ENCODE data around the gene HDAC6. TPM values are rescaled to one million over a fixed set of nuclear protein-coding genes. Genes with fewer than 3 reads are reported as not detected.

HDAC6 gene
- 20.1 TPM for polyA plus RNA-seq

DNA sequence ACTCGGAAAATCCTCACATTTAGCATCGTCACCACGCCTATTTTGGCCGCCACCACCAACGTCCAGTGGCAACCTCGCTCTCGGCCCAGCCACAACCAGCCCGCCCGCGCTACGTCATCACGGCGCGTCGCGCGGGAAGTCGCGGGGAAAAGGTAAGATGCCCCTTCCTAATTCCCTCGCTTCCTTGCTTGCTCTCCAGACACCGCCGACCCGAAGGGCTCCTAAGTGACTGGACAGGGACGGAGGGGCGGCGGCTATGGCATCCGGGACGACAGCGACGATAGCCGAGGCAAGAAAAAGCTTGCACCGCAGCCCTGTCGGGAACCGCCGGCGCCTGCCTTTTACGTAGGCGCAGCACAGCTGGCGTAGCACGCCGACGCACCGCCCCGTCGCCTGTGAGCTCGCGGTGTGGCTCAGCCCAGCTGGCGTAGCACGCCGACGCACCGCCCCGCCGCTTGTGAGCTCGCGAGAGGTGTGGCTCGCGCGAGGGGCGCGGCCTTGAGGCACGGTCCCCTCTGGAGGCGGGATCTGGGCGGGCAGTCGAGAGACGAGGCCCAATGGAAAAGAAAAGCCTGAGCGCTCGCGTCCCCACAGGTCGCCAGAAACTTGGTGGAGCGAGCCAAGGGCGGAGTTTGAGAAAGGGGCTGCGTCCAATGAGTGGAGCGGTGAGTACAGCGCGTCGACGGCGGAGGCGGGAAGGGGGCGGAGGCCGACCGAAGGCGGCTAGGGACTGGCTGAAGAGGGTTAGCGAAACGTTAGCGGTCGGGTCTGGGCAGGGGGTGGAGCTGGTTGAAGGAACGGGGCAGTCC lies at the start of gene HDAC6:
Gene HDAC6, plus strand, starts transcription at position 788 of the 809 bp plus-strand sequence. CDS start 626 bp downstream, outside the sequence.
- peaks cover 4 to 10% (median 8%) of the 10 kb centered on the region in 3 donors for H3K4me1 Mint-ChIP-seq
- H3K27me3 Mint-ChIP-seq, result peaks cover 1% of the 10 kb centered on the region

DNA sequence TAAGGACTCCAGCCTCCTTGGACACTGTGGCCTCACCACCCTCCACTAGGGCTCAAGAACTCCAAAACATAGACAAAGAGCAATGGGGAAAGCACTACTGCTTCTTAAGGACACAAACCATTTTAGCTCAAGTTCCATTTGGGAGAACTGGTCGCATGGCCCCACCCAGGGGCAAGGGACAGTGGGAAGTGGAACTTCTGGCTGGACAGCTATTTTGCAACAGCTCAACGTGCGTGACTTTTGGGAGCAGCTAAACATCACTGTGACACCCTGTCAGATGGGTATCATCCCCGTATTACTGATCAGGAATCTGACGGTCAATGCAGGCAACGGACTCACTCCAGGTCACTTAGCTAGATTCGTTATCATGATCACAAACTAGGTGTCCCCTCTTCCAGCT lies 49.4 kb upstream of the HDAC6 start:
- Mint-ChIP-seq H3K4me1 (no peaks in the 10 kb centered on the region), H3K36me3 (peaks cover 2% of the 10 kb centered on the region), H3K4me3 (no peak overlapping the region), H3K9me3 (no peaks in the 10 kb centered on the region), H3K27ac (peak overlapping the region in 1 of 3 donors; percentile 28), H3K27me3 (peaks cover 3% of the 10 kb centered on the region)

More for the DNA sequence above, at the start of gene HDAC6:
- H3K36me3 Mint-ChIP-seq, result peaks cover 4% of the 10 kb centered on the region
- H3K4me3 Mint-ChIP-seq, result peak within 1 kb of the TSS; percentile 81 to 96 (median 93)
- H3K9me3 Mint-ChIP-seq, result no peaks in the 10 kb centered on the region
- peak within 1 kb of the TSS; percentile 92 to 99 (median 95) for H3K27ac Mint-ChIP-seq

DNA sequence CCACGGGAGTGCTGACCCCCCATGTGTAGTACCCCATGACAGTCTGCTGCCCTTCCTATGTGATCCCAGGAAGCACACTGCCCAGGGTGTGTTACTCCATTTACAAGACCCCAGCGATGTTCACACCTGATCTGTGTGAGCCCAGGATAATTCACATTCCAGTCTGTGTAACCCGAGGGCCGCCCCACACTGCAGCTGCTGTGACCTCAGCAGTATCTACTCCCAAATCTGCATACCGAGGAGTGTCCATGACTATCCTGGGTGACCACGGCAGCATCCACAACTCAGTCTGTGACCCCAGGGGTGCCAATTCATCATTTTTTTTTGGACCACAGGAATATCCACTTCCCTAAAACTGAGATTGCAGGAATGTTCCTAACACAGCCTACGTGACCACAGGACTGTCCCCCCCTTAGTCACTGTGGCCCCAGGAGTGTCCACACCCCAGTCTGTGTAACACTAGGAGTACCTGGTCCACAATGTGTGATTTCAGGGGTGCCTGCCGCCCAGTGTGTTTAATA lies 48.1 kb upstream of the HDAC6 start:
- Mint-ChIP-seq H3K4me3 (no peak overlapping the region), H3K36me3 (peaks cover 2% of the 10 kb centered on the region), H3K4me1 (no peaks in the 10 kb centered on the region), H3K9me3 (no peaks in the 10 kb centered on the region), H3K27ac (no peak overlapping the region), H3K27me3 (peaks cover 3% of the 10 kb centered on the region)

GRCh38 chrX:48754238-48754637 lies 47.6 kb upstream of the HDAC6 start:
- Mint-ChIP-seq H3K27me3 (peaks cover 5% of the 10 kb centered on the region), H3K4me1 (no peaks in the 10 kb centered on the region), H3K9me3 (no peaks in the 10 kb centered on the region), H3K27ac (no peak overlapping the region), H3K36me3 (peaks cover 2% of the 10 kb centered on the region), H3K4me3 (no peak overlapping the region)

- H3K4me1 Mint-ChIP-seq, result no peaks in the 10 kb centered on the region
- no peak within 1 kb of the TSS for H3K4me3 Mint-ChIP-seq
- peaks cover 13% of the 10 kb centered on the region for H3K27me3 Mint-ChIP-seq
- no peaks in the 10 kb centered on the region for H3K9me3 Mint-ChIP-seq
- peaks cover 1% of the 10 kb centered on the region for H3K36me3 Mint-ChIP-seq
- H3K27ac Mint-ChIP-seq, result no peak within 1 kb of the TSS
These were observed 40.0 kb upstream of the HDAC6 start, which contains the start of gene GLOD5 for GRCh38 chrX:48761674-48762471. Gene GLOD5 (plus strand): TSS chrX:48761747. CDS start chrX:48761791, 44 bp downstream.

DNA sequence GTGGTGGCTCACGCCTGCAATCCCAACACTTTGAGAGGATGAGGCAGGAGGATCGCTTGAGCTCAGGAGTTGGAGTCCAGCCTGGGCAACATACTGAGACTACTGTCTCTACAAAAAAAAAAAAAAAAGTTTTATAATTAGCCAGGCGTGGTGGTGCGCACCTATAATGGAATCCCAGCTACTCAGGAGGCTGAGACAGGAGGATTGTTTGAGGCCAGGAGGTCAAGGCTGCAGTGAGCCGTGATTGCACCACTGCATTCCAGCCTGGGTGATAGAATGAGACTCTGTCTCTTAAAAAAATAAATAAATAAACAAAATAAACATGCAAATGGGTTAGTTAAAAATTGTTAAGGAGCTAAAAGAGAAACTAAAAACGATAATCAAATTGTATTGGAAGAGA lies 32.6 kb upstream of the HDAC6 start:
- Mint-ChIP-seq H3K36me3 (no peaks in the 10 kb centered on the region), H3K4me3 (no peak overlapping the region), H3K9me3 (peaks cover 0 to 2% (median 0%) of the 10 kb centered on the region in 3 donors), H3K4me1 (no peaks in the 10 kb centered on the region), H3K27ac (no peak overlapping the region), H3K27me3 (peaks cover 7% of the 10 kb centered on the region)

DNA sequence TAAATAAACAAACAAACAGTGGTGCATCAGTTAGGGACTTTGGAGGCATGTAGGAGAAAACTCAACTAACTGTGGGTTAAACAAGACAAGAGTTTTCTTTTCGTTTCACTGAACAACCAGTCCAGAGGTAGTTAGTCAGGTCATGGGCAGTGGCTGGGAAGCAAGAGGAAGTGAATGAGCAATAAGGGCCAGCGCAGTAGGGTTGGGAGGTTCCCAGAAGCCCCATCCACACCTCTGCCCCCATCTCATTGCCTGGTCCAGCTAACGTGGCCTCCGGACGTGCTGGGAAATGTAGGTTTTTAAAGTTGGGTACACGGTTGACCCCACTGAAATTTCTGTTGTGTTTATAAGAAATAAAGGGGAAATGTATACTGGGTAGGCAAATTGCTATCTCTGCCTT lies 31.6 kb upstream of the HDAC6 start:
- Mint-ChIP-seq H3K27ac (no peak overlapping the region), H3K36me3 (no peaks in the 10 kb centered on the region), H3K4me3 (no peak overlapping the region), H3K27me3 (peaks cover 7% of the 10 kb centered on the region), H3K9me3 (peaks cover 0 to 2% (median 0%) of the 10 kb centered on the region in 3 donors), H3K4me1 (no peaks in the 10 kb centered on the region)

GRCh38 chrX:48772602-48773001 lies 29.3 kb upstream of the HDAC6 start:
- peaks cover 0 to 2% (median 0%) of the 10 kb centered on the region in 3 donors for H3K9me3 Mint-ChIP-seq
- no peaks in the 10 kb centered on the region for H3K4me1 Mint-ChIP-seq
- H3K36me3 Mint-ChIP-seq, result no peaks in the 10 kb centered on the region
- H3K4me3 Mint-ChIP-seq, result no peak overlapping the region
- peaks cover 4% of the 10 kb centered on the region for H3K27me3 Mint-ChIP-seq
- H3K27ac Mint-ChIP-seq, result no peak overlapping the region

DNA sequence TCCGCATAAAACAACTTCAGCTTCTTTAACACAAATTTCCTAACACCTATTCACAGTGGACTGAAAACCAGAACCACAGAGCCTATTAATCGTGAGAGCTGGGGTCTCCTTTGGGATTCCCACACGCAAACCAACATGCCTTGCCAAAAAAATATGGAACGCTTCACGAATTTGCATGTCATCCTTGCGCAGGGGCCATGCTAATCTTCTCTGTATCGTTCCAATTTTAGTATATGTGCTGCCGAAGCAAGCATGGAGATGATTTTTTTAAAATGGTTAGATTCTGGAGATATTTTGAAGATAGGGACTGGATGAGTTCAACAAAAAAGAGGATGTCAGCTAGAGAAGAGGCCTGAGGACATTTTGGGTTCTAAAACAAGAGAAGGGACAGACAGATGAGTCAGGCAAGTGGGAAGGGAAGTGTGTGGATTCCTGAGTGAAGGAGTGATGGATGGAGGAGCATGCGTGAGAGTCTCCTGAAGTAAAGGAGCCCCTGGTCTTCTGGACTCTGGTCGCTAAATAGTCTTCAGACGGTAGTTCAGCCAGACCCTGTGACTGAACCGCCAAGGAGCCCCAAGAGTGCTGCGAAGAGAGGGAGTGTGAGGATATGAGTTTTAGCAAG lies 24.9 kb upstream of the HDAC6 start:
- Mint-ChIP-seq H3K4me1 (no peaks in the 10 kb centered on the region), H3K27me3 (no peaks in the 10 kb centered on the region), H3K9me3 (peaks cover 0 to 2% (median 0%) of the 10 kb centered on the region in 3 donors)

DNA sequence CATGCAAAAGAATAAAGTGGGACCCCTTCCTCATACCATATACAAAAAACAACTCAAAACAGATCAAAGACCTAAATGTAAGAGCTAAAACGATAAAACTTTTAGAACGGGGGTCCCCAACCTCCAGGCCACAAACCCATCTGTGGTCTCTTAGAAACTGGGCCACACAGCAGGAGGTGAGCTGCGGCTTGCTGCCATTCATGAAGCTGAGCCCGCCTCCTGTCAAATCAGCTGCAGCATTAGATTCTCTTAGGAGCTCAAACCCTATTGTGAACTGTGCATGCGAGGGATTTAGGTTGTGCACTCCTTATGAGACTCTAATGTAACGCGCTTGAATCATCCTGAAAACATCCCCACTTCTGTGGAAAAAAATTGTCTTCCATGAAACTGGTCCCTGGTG lies 22.5 kb upstream of the HDAC6 start:
- Mint-ChIP-seq H3K27ac (no peak overlapping the region), H3K4me1 (no peaks in the 10 kb centered on the region), H3K9me3 (no peaks in the 10 kb centered on the region), H3K4me3 (no peak overlapping the region), H3K36me3 (no peaks in the 10 kb centered on the region), H3K27me3 (no peaks in the 10 kb centered on the region)

More for the DNA sequence above, 24.9 kb upstream of the HDAC6 start:
- Mint-ChIP-seq H3K36me3 (no peaks in the 10 kb centered on the region), H3K27ac (no peak overlapping the region), H3K4me3 (no peak overlapping the region)

GRCh38 chrX:48781705-48782104 lies 20.2 kb upstream of the HDAC6 start:
- Mint-ChIP-seq H3K36me3 (no peaks in the 10 kb centered on the region), H3K4me3 (no peak overlapping the region), H3K9me3 (no peaks in the 10 kb centered on the region), H3K27me3 (peaks cover 3% of the 10 kb centered on the region), H3K27ac (no peak overlapping the region), H3K4me1 (no peaks in the 10 kb centered on the region)

DNA sequence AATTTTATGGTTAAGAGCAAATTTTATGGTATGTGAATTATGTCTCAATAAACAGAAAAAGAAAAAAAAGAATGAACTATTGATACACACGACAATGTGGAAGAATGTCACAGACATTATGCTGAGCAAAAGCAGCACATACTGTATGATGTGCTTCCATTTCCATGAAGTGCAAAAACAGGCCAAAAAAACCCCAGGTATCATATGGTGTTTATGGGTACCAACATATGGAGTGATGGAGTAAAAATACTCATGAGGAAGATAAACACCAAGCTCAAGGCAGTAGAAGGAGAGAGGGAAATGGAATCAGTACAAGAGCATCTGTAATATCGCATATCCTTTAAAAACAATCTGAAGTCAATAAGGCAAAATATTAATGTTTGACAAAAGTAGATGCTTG lies 19.7 kb upstream of the HDAC6 start:
- H3K36me3 Mint-ChIP-seq, result no peaks in the 10 kb centered on the region
- no peak overlapping the region for H3K27ac Mint-ChIP-seq
- H3K9me3 Mint-ChIP-seq, result no peaks in the 10 kb centered on the region
- no peaks in the 10 kb centered on the region for H3K4me1 Mint-ChIP-seq
- H3K4me3 Mint-ChIP-seq, result no peak overlapping the region
- peaks cover 7% of the 10 kb centered on the region for H3K27me3 Mint-ChIP-seq

- Mint-ChIP-seq H3K27ac (no peak overlapping the region), H3K9me3 (no peaks in the 10 kb centered on the region), H3K4me1 (no peaks in the 10 kb centered on the region), H3K36me3 (no peaks in the 10 kb centered on the region), H3K27me3 (peaks cover 7% of the 10 kb centered on the region), H3K4me3 (no peak overlapping the region)
These were observed 19.1 kb upstream of the HDAC6 start for GRCh38 chrX:48782795-48783194.

DNA sequence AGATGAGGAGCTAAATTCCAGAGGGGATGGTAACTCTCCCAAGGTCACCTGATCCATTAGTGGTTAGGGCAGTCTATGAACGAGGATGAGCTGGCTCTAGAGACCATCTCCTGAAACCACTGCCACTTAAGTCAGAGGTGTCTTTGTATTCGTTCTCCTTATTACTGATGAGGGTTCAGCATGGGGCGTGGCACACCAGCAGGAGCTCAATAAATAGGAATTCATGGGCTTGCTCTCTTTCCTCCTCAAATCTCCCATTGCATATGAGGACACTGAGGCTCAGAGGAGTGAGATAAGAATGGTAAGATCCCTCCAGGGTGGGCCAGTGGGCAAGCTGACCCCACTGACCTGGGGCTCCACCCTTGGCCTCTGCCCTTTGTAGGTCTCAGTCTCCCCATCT lies 17.1 kb upstream of the HDAC6 start:
- H3K4me1 Mint-ChIP-seq, result peaks cover 0 to 3% (median 1%) of the 10 kb centered on the region in 3 donors
- no peaks in the 10 kb centered on the region for H3K36me3 Mint-ChIP-seq
- H3K4me3 Mint-ChIP-seq, result no peak overlapping the region
- H3K9me3 Mint-ChIP-seq, result no peaks in the 10 kb centered on the region
- peaks cover 13% of the 10 kb centered on the region for H3K27me3 Mint-ChIP-seq
- H3K27ac Mint-ChIP-seq, result no peak overlapping the region

GRCh38 chrX:48785186-48785539 lies 16.7 kb upstream of the HDAC6 start:
- Mint-ChIP-seq H3K36me3 (no peaks in the 10 kb centered on the region), H3K4me3 (no peak overlapping the region), H3K4me1 (peaks cover 0 to 3% (median 1%) of the 10 kb centered on the region in 3 donors), H3K27ac (no peak overlapping the region), H3K27me3 (peaks cover 14% of the 10 kb centered on the region), H3K9me3 (no peaks in the 10 kb centered on the region)
